AG09309 (cell line): ENCODE results near the gene TRIL.

Source experiments
- DNase-seq: peaks from one replicate; pipeline ENCODE4 v3.0.0-alpha.2; 2010; ENCODE audit warnings: low read depth
- H3K4me3 ChIP-seq: 2 replicates; pipeline ENCODE4 v1.5.1; 2011; ENCODE audit warnings: mild to moderate bottlenecking, low read depth, low read length, moderate library complexity; ENCODE audit not compliant: control insufficient read depth
- TF ChIP-seq, protein P1 (sequence below): IDR thresholded peaks from 2 replicates; pipeline ENCODE4 v1.5.1; 2011; ENCODE audit warnings: mild to moderate bottlenecking, low read depth, low read length, inconsistent platforms; ENCODE audit not compliant: insufficient read depth, control insufficient read depth; ENCODE audit errors: missing control alignments

The TRIL gene

GRCh38 chr7:28905464-28905863, 52.7 kb downstream of the TRIL start:
- TF ChIP-seq, protein P1, sequence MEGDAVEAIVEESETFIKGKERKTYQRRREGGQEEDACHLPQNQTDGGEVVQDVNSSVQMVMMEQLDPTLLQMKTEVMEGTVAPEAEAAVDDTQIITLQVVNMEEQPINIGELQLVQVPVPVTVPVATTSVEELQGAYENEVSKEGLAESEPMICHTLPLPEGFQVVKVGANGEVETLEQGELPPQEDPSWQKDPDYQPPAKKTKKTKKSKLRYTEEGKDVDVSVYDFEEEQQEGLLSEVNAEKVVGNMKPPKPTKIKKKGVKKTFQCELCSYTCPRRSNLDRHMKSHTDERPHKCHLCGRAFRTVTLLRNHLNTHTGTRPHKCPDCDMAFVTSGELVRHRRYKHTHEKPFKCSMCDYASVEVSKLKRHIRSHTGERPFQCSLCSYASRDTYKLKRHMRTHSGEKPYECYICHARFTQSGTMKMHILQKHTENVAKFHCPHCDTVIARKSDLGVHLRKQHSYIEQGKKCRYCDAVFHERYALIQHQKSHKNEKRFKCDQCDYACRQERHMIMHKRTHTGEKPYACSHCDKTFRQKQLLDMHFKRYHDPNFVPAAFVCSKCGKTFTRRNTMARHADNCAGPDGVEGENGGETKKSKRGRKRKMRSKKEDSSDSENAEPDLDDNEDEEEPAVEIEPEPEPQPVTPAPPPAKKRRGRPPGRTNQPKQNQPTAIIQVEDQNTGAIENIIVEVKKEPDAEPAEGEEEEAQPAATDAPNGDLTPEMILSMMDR: no peak
- no peak for DNase-seq
- no peak overlapping the region for H3K4me3 ChIP-seq

DNA sequence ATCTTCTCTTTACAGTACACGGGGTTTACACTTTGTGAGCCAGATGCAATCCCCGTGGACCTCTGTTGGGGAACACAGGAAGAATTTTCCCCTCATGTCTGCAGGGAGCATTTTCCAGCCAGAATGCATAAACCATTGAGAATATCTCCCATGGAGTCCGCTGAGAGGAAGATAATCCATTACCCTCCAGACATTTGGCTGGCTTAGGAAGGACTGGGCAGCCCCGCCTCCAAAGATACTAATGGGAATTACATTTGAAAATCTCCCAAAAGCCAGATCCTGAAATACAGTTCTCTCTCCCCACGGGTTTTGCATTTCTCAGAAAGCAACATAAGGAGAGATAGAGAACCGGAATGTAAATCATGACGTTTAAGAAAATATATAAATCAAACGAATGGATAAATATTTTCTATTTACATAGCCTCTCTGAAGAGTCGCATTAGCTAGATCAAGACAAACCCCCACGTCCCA, 53.5 kb downstream of the TRIL start:
- no peak overlapping the region; the same call in 1 of the 2 replicates for H3K4me3 ChIP-seq
- DNase-seq: no peak
- TF ChIP-seq, protein P1: no peak

- H3K4me3 ChIP-seq: no peak overlapping the region; the same call in 1 of the 2 replicates
- no peak for DNase-seq
- TF ChIP-seq, protein P1: no peak
Measured at GRCh38 chr7:28903730-28904577, 54.2 kb downstream of the TRIL start.
